ENCODE data around the gene CCT7. TPM values are rescaled to one million over a fixed set of nuclear protein-coding genes. Genes with fewer than 3 reads are reported as not detected.

Gene CCT7
- total and polyA plus RNA-seq, 2 experiments from 2014 or later, result 287 to 642 TPM

DNA sequence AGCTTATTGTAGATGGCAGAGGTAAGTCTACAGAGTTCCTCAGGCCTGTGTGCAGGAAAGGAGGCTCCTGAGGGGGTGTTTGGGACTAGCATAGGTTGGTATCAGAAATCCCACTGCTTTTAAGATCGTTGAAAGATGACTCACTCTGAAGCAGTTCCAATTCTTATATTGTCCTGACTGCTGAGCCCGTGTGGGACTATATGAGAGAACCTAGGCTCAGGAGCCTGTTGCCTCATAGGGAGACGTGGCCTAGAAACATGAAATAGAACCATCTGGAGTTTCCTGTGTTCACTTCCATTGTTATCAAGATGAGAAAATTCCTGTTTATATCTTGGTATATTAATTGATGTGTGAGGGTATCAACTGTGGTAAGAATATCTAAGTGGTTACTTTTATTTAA, 5.7 kb downstream of the CCT7 start (continued):
- TF ChIP-seq, protein P1, sequence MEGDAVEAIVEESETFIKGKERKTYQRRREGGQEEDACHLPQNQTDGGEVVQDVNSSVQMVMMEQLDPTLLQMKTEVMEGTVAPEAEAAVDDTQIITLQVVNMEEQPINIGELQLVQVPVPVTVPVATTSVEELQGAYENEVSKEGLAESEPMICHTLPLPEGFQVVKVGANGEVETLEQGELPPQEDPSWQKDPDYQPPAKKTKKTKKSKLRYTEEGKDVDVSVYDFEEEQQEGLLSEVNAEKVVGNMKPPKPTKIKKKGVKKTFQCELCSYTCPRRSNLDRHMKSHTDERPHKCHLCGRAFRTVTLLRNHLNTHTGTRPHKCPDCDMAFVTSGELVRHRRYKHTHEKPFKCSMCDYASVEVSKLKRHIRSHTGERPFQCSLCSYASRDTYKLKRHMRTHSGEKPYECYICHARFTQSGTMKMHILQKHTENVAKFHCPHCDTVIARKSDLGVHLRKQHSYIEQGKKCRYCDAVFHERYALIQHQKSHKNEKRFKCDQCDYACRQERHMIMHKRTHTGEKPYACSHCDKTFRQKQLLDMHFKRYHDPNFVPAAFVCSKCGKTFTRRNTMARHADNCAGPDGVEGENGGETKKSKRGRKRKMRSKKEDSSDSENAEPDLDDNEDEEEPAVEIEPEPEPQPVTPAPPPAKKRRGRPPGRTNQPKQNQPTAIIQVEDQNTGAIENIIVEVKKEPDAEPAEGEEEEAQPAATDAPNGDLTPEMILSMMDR (conservative IDR thresholded peaks at IDR 0.05; ENCODE audit: low read depth in 2 of 2), result no peak
- no peak for TF ChIP-seq REST (IDR thresholded peaks at IDR 0.05; ENCODE audit: unreplicated experiment)
- TF ChIP-seq POLR2AphosphoS5 (IDR thresholded peaks at IDR 0.05; ENCODE audit: low read depth), result no peak
- no peak for TF ChIP-seq EZH2phosphoT487 (IDR thresholded peaks at IDR 0.05; ENCODE audit: unreplicated experiment)

GRCh38 chr2:73243884-73244570, 9.9 kb downstream of the CCT7 start:
- H3F3A ChIP-seq (replicated peaks; ENCODE audit: low read depth), result peaks cover 6% of the 10 kb centered on the region; the same call in 1 of the 2 replicates
- no peak for ATAC-seq
- Mint-ChIP-seq H3K27ac (no peak overlapping the region), H3K4me3 (no peak overlapping the region), H3K4me1 (no peaks in the 10 kb centered on the region; the same call in 1 of the 3 replicates), H3K36me3 (ENCODE audit: low read depth) (peaks cover 91% of the 10 kb centered on the region), H3K9me3 (no peaks in the 10 kb centered on the region), H3K27me3 (ENCODE audit: insufficient read depth, low read depth, poor library complexity) (peaks cover 2% of the 10 kb centered on the region)
- no peak for DNase-seq (ENCODE audit: low spot score)
- H3K27me3 ChIP-seq (ENCODE audit: insufficient read depth), result no peaks in the 10 kb centered on the region
- no peak overlapping the region for H3K4me3 ChIP-seq
- H3K36me3 ChIP-seq (ENCODE audit: insufficient read depth), result peaks cover 85% of the 10 kb centered on the region
- H2AFZ ChIP-seq, result no peak overlapping the region
- H3K79me2 ChIP-seq (replicated peaks; ENCODE audit: insufficient read depth), result peaks cover 38% of the 10 kb centered on the region
- peaks cover 75% of the 10 kb centered on the region for H4K20me1 ChIP-seq (replicated peaks; ENCODE audit: insufficient read depth)
- H3K4me2 ChIP-seq, result no peak overlapping the region
- H3K9me2 ChIP-seq (ENCODE audit: insufficient read depth), result no peaks in the 10 kb centered on the region
- no peaks in the 10 kb centered on the region for H3K4me1 ChIP-seq (ENCODE audit: insufficient read depth)
- H3K27ac ChIP-seq (ENCODE audit: low read depth), result no peak overlapping the region
- TF ChIP-seq, protein P1 (conservative IDR thresholded peaks at IDR 0.05; ENCODE audit: low read depth in 2 of 2), result no peak
- TF ChIP-seq, protein P2, sequence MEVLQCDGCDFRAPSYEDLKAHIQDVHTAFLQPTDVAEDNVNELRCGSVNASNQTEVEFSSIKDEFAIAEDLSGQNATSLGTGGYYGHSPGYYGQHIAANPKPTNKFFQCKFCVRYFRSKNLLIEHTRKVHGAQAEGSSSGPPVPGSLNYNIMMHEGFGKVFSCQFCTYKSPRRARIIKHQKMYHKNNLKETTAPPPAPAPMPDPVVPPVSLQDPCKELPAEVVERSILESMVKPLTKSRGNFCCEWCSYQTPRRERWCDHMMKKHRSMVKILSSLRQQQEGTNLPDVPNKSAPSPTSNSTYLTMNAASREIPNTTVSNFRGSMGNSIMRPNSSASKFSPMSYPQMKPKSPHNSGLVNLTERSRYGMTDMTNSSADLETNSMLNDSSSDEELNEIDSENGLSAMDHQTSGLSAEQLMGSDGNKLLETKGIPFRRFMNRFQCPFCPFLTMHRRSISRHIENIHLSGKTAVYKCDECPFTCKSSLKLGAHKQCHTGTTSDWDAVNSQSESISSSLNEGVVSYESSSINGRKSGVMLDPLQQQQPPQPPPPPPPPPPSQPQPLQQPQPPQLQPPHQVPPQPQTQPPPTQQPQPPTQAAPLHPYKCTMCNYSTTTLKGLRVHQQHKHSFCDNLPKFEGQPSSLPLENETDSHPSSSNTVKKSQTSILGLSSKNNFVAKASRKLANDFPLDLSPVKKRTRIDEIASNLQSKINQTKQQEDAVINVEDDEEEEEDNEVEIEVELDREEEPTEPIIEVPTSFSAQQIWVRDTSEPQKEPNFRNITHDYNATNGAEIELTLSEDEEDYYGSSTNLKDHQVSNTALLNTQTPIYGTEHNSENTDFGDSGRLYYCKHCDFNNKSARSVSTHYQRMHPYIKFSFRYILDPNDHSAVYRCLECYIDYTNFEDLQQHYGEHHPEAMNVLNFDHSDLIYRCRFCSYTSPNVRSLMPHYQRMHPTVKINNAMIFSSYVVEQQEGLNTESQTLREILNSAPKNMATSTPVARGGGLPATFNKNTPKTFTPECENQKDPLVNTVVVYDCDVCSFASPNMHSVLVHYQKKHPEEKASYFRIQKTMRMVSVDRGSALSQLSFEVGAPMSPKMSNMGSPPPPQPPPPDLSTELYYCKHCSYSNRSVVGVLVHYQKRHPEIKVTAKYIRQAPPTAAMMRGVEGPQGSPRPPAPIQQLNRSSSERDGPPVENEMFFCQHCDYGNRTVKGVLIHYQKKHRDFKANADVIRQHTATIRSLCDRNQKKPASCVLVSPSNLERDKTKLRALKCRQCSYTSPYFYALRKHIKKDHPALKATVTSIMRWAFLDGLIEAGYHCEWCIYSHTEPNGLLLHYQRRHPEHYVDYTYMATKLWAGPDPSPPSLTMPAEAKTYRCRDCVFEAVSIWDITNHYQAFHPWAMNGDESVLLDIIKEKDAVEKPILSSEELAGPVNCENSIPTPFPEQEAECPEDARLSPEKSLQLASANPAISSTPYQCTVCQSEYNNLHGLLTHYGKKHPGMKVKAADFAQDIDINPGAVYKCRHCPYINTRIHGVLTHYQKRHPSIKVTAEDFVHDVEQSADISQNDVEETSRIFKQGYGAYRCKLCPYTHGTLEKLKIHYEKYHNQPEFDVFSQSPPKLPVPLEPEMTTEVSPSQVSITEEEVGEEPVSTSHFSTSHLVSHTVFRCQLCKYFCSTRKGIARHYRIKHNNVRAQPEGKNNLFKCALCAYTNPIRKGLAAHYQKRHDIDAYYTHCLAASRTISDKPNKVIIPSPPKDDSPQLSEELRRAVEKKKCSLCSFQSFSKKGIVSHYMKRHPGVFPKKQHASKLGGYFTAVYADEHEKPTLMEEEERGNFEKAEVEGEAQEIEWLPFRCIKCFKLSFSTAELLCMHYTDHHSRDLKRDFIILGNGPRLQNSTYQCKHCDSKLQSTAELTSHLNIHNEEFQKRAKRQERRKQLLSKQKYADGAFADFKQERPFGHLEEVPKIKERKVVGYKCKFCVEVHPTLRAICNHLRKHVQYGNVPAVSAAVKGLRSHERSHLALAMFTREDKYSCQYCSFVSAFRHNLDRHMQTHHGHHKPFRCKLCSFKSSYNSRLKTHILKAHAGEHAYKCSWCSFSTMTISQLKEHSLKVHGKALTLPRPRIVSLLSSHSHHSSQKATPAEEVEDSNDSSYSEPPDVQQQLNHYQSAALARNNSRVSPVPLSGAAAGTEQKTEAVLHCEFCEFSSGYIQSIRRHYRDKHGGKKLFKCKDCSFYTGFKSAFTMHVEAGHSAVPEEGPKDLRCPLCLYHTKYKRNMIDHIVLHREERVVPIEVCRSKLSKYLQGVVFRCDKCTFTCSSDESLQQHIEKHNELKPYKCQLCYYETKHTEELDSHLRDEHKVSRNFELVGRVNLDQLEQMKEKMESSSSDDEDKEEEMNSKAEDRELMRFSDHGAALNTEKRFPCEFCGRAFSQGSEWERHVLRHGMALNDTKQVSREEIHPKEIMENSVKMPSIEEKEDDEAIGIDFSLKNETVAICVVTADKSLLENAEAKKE (CRISPR knock-in tag; IDR thresholded peaks at IDR 0.05), result no peak
- TF ChIP-seq EZH2phosphoT487 (IDR thresholded peaks at IDR 0.05; ENCODE audit: unreplicated experiment) (no peak), ZNF114 (CRISPR knock-in tag; IDR thresholded peaks at IDR 0.05) (no peak), ZNF331 (CRISPR knock-in tag; IDR thresholded peaks at IDR 0.05; ENCODE audit: low read depth) (no peak)
- TF ChIP-seq, protein P3, sequence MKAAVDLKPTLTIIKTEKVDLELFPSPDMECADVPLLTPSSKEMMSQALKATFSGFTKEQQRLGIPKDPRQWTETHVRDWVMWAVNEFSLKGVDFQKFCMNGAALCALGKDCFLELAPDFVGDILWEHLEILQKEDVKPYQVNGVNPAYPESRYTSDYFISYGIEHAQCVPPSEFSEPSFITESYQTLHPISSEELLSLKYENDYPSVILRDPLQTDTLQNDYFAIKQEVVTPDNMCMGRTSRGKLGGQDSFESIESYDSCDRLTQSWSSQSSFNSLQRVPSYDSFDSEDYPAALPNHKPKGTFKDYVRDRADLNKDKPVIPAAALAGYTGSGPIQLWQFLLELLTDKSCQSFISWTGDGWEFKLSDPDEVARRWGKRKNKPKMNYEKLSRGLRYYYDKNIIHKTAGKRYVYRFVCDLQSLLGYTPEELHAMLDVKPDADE (IDR thresholded peaks at IDR 0.05), result no peak
